Testis (tissue), 3 donors: Measurements from ENCODE around the gene RGS2. TPM values are rescaled to one million over a fixed set of nuclear protein-coding genes. Genes with fewer than 3 reads are reported as not detected.

Source experiments
- DNase-seq: peaks from one replicate; pipeline ENCODE4 v3.0.0-alpha.2; 2019
- H3K27ac ChIP-seq, 2 donors: fragments of 200-600 bp; sonication (generic); one replicate each; pipeline ENCODE4 v1.5.1; 2019
- H3K27me3 ChIP-seq: fragments of 200-600 bp; sonication (generic); one replicate; pipeline ENCODE4 v1.5.1; 2019
- H3K36me3 ChIP-seq: fragments of 200-600 bp; sonication (generic); one replicate; pipeline ENCODE4 v1.5.1; 2017; ENCODE audit warnings: low read depth; ENCODE audit errors: missing control alignments
- H3K4me1 ChIP-seq: fragments of 200-600 bp; sonication (generic); one replicate; pipeline ENCODE4 v1.5.1; 2019
- H3K4me3 ChIP-seq, 2 donors: fragments of 200-600 bp; sonication (generic); one replicate each; pipeline ENCODE4 v1.5.1; 2017 to 2019
- H3K9me3 ChIP-seq: fragments of 200-600 bp; sonication (generic); one replicate; pipeline ENCODE4 v1.5.1; 2017
- POLR2A ChIP-seq: fragments of 450-650 bp; IDR thresholded peaks from one replicate; pipeline ENCODE4 v1.6.1; 2017; ENCODE audit warnings: antibody characterized with exemption, mild to moderate bottlenecking, moderate library complexity
- WGBS, 2 donors: methylation state at CpG; one replicate each; pipeline ENCODE4 v1.1.5; 2018; 5-methylcytosine and 5-hydroxymethylcytosine counted together
- intact Hi-C: fragments of 100-400 bp; cut with DNase I; formaldehyde crosslinking; loops from one replicate; pipeline ENCODE4 v1.15.1; 2023; ENCODE audit warnings: low total_unique reads
- polyA plus RNA-seq: library from polyadenylated mRNA; stranded (reverse); fragments of 350-450 nt; fragmentation: Illumina TruSeq; extraction: RNeasy Lipid Tissue Mini Kit (QIAGEN cat#74804); gene quantifications from one replicate; pipeline ENCODE4 v1.2.3, GENCODE V29; 2014; ENCODE audit warnings: low read depth, low replicate concordance; ENCODE audit not compliant: insufficient read depth
- total RNA-seq, 2 donors: library from RNA; depleted of rRNA; stranded (reverse); fragments of >200 nt; gene quantifications; one replicate each; pipeline ENCODE4 v1.2.3, GENCODE V29; 2016
- TF ChIP-seq, protein P1 (sequence below), 3 experiments: fragments of 450-650 bp in 2 of 3; fragments of 200-600 bp in 1 of 3; sonication (generic) in 1 of 3; IDR thresholded peaks; one replicate each; pipeline ENCODE4 v1.5.1; 2016 to 2019; ENCODE audit warnings: antibody characterized with exemption in 3 of 3, mild to moderate bottlenecking in 2 of 3, moderate library complexity in 1 of 3

The RGS2 gene
- total and polyA plus RNA-seq, 3 donors from 2014 or later = 16.9 to 36.0 (median 17.4) TPM

DNA sequence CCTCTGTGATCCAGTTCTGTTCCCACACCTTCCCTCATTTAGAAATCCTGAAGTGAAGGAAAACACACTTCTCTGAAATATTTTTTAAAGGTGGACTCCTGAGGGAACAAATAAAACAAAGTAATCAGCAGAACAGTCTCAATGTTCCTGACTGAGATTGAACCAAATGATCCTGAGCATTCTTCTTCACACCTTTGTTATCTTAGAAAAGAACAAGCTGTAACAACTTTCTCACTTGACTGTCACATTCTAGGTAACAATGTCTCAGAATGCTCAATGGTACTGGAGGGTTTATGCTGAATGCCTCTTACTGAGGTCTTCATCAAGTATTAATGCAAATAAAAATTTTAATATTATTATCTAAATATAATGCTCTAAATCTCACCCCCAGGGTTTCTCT, 40.4 kb upstream of the RGS2 start:
- H3K4me3 ChIP-seq = no peak overlapping the region
- no peak for DNase-seq
- intact Hi-C loops = no loop called here
- no peak overlapping the region for H3K27ac ChIP-seq
- no peaks in the 10 kb centered on the region for H3K27me3 ChIP-seq
- H3K36me3 ChIP-seq = no peaks in the 10 kb centered on the region
- H3K9me3 ChIP-seq = no peaks in the 10 kb centered on the region
- TF ChIP-seq, protein P1, sequence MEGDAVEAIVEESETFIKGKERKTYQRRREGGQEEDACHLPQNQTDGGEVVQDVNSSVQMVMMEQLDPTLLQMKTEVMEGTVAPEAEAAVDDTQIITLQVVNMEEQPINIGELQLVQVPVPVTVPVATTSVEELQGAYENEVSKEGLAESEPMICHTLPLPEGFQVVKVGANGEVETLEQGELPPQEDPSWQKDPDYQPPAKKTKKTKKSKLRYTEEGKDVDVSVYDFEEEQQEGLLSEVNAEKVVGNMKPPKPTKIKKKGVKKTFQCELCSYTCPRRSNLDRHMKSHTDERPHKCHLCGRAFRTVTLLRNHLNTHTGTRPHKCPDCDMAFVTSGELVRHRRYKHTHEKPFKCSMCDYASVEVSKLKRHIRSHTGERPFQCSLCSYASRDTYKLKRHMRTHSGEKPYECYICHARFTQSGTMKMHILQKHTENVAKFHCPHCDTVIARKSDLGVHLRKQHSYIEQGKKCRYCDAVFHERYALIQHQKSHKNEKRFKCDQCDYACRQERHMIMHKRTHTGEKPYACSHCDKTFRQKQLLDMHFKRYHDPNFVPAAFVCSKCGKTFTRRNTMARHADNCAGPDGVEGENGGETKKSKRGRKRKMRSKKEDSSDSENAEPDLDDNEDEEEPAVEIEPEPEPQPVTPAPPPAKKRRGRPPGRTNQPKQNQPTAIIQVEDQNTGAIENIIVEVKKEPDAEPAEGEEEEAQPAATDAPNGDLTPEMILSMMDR (IDR thresholded peaks at IDR 0.05) = no peak
- no peak for TF ChIP-seq POLR2A
- no peaks in the 10 kb centered on the region for H3K4me1 ChIP-seq

DNA sequence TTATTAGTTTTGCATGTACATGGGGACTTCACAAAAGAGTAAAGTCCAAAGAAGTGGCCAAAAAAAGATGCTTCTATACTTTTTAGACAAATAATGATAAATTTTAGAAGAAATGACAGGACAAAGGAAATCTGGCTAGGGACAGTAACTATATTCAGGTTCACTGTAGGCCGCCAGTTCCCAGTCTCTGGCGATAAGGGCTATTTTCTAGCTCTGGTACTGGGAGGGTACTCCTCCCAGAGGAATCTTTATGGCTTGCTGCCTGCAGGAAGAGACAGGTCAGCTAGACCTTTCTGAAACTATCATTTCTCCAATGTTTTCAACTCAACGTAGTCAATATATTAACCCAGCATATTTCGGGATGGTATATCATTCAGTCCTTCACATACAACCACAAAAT, 37.5 kb upstream of the RGS2 start:
- Histone ChIP-seq H3K36me3 (no peaks in the 10 kb centered on the region), H3K27ac (no peak overlapping the region), H3K9me3 (no peaks in the 10 kb centered on the region), H3K27me3 (no peaks in the 10 kb centered on the region), H3K4me1 (no peaks in the 10 kb centered on the region), H3K4me3 (no peak overlapping the region)
- intact Hi-C loops = no loop called here
- TF ChIP-seq, protein P1 (IDR thresholded peaks at IDR 0.05) = no peak
- TF ChIP-seq POLR2A = no peak
- WGBS, 2 donors = 86 to 90% methylated on average over 4 of the region's 4 CpGs
- no peak for DNase-seq

DNA sequence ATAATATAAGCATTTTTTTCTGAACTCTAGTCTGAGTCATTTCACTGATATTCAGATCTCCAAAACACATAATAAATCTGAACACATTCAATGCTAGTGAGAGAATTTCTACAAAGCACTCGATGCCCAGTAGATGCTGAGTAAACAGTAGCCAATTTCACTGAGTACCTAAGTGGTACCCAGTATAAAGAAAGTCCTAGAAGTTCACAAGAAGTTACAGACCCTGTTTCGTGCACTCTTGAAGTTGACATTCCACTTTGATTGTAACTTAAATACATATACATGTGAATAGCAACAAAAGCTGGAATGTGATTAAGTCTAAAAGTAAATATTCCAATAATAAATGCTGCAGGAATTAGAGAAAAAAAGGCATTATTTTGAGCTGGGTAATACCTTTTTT, 33.2 kb upstream of the RGS2 start:
- H3K27me3 ChIP-seq = no peaks in the 10 kb centered on the region
- no peaks in the 10 kb centered on the region for H3K4me1 ChIP-seq
- no peak for DNase-seq
- no peaks in the 10 kb centered on the region for H3K36me3 ChIP-seq
- H3K4me3 ChIP-seq = no peak overlapping the region
- 81 to 82% methylated on average over 2 of the region's 2 CpGs for WGBS, 2 donors
- no peak overlapping the region for H3K27ac ChIP-seq
- intact Hi-C loops = no loop called here
- TF ChIP-seq POLR2A = no peak
- TF ChIP-seq, protein P1 (IDR thresholded peaks at IDR 0.05) = no peak
- no peaks in the 10 kb centered on the region for H3K9me3 ChIP-seq

DNA sequence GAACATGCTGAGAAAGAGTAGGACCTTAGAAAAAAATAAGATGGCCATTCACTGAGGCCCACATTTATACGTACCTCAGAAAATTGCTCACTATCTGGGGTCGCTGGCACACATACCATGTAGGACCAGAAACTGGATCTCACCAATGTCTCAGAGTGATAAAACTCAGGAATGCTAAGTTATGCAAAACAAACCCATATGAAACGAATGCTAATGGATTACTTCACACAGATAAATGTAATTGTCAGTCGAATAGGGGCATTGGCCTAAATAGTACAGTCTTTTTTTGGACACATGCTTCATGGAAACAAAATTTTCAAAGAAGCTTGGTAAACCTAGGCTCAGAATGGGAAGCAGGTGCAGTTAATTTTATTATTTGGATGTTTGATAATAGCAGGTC, 32.6 kb upstream of the RGS2 start:
- intact Hi-C loops = no loop called here
- no peak for DNase-seq
- no peak overlapping the region for H3K4me3 ChIP-seq
- no peaks in the 10 kb centered on the region for H3K27me3 ChIP-seq
- H3K4me1 ChIP-seq = no peaks in the 10 kb centered on the region
- H3K27ac ChIP-seq = no peak overlapping the region
- TF ChIP-seq, protein P1 (IDR thresholded peaks at IDR 0.05) = no peak
- TF ChIP-seq POLR2A = no peak
- 92 to 94% methylated on average over 4 of the region's 4 CpGs for WGBS, 2 donors
- no peaks in the 10 kb centered on the region for H3K36me3 ChIP-seq
- no peaks in the 10 kb centered on the region for H3K9me3 ChIP-seq

DNA sequence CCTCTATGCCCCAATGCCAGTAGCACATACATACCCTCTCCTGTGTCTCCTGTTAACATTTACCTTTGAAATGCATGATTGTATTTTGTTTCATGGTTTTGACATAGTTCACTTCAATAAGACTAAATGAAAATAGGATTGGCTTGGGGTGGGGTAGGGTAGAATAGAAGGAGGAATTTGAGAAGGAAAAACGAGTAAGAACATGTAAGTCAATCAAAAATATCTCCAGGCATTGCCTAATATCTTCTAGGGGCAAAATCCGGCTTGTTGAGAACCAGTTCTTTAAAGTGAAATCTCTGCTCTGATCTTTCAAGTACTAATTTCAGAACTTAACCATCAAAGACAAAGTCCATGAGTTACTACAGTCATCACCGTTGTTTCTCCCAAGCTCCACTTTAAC, 31.8 kb upstream of the RGS2 start:
- intact Hi-C loops = no loop called here
- Histone ChIP-seq H3K36me3 (no peaks in the 10 kb centered on the region), H3K4me1 (no peaks in the 10 kb centered on the region), H3K9me3 (no peaks in the 10 kb centered on the region), H3K4me3 (no peak overlapping the region), H3K27ac (no peak overlapping the region), H3K27me3 (no peaks in the 10 kb centered on the region)
- WGBS, 2 donors = 87 to 90% methylated on average over 3 of the region's 3 CpGs
- no peak for DNase-seq
- TF ChIP-seq, protein P1 (IDR thresholded peaks at IDR 0.05) = no peak
- TF ChIP-seq POLR2A = no peak
